SJCRH30 (cell line): ENCODE data around the gene PM20D1. TPM values are rescaled to one million over a fixed set of nuclear protein-coding genes. Genes with fewer than 3 reads are reported as not detected.

Experiments
- DNase-seq, 2 experiments: peaks; one replicate each; pipeline ENCODE4 v3.0.0-alpha.2; 2015 to 2020
- H3K27ac ChIP-seq: fragments of 250-450 bp; sonication (Bioruptor Pico); 2 replicates; pipeline ENCODE4 v1.5.1; 2020; ENCODE audit warnings: mild to moderate bottlenecking, moderate library complexity
- H3K27me3 ChIP-seq: fragments of 250-450 bp; sonication (Bioruptor Pico); 2 replicates; pipeline ENCODE4 v1.5.1; 2020; ENCODE audit warnings: mild to moderate bottlenecking, moderate library complexity
- H3K36me3 ChIP-seq: fragments of 250-450 bp; sonication (Bioruptor Pico); 2 replicates; pipeline ENCODE4 v1.5.1; 2020; ENCODE audit warnings: mild to moderate bottlenecking, moderate library complexity
- H3K4me1 ChIP-seq: fragments of 250-450 bp; sonication (Bioruptor Pico); 2 replicates; pipeline ENCODE4 v1.5.1; 2020; ENCODE audit warnings: mild to moderate bottlenecking, moderate library complexity
- H3K4me3 ChIP-seq: fragments of 250-450 bp; sonication (Bioruptor Pico); 2 replicates; pipeline ENCODE4 v1.5.1; 2020; ENCODE audit warnings: mild to moderate bottlenecking, moderate library complexity
- H3K9me3 ChIP-seq: fragments of 250-450 bp; sonication (Bioruptor Pico); replicated peaks from 2 replicates; pipeline ENCODE4 v1.5.1; 2020; ENCODE audit warnings: mild to moderate bottlenecking, moderate library complexity
- total RNA-seq: library from RNA; depleted of rRNA; stranded (reverse); fragments of >200 nt; shearing (Covaris generic); gene quantifications from 2 replicates; pipeline ENCODE4 v1.2.3, GENCODE V29; 2014; rRNA removed

Gene PM20D1
- total RNA-seq, 1 experiment from 2014 or later = 0.04 TPM

- no peaks in the 10 kb centered on the region for H3K36me3 ChIP-seq
- DNase-seq = no peak
- no peaks in the 10 kb centered on the region for H3K27me3 ChIP-seq
- no peak overlapping the region for H3K4me3 ChIP-seq
- no peaks in the 10 kb centered on the region; the same call in 1 of the 2 replicates for H3K9me3 ChIP-seq
- H3K4me1 ChIP-seq = no peaks in the 10 kb centered on the region
- no peak overlapping the region for H3K27ac ChIP-seq
Measured at GRCh38 chr1:205782627-205783432, 67.1 kb downstream of the PM20D1 start.

GRCh38 chr1:205780335-205780734, 69.6 kb downstream of the PM20D1 start:
- Histone ChIP-seq H3K27ac (no peak overlapping the region), H3K4me3 (no peak overlapping the region), H3K9me3 (peaks cover 5% of the 10 kb centered on the region), H3K4me1 (peaks cover 3% of the 10 kb centered on the region; the same call in 1 of the 2 replicates), H3K27me3 (no peaks in the 10 kb centered on the region), H3K36me3 (no peaks in the 10 kb centered on the region)
- no peak for DNase-seq

Other genes with a start within 250 kb of the PM20D1 start
- 26.3 and 32.4 TPM in 2 replicates for gene ELK4, start 218.1 kb downstream of the PM20D1 start, total RNA-seq
- gene SLC45A3, start 169.6 kb downstream of the PM20D1 start, total RNA-seq = 11.7 and 11.8 TPM in 2 replicates
- gene NUCKS1, start 100.0 kb downstream of the PM20D1 start, total RNA-seq = 363 and 379 TPM in 2 replicates
- 18.6 and 20.9 TPM in 2 replicates for gene RAB29, start 74.7 kb downstream of the PM20D1 start, total RNA-seq
- gene SLC41A1, start 36.9 kb downstream of the PM20D1 start, total RNA-seq = 33.2 and 36.2 TPM in 2 replicates
- gene SLC26A9, start 93.3 kb upstream of the PM20D1 start, total RNA-seq = 0.05 and 0.30 TPM in 2 replicates
- not detected in 2 replicates for gene RAB7B, start 153.3 kb upstream of the PM20D1 start, total RNA-seq
- not detected in 2 replicates for gene CTSE, start 173.8 kb upstream of the PM20D1 start, total RNA-seq
- gene RHEX, start 203.0 kb upstream of the PM20D1 start, total RNA-seq = not detected in 2 replicates